ENCODE measurements around the gene TMEM250.

DNA sequence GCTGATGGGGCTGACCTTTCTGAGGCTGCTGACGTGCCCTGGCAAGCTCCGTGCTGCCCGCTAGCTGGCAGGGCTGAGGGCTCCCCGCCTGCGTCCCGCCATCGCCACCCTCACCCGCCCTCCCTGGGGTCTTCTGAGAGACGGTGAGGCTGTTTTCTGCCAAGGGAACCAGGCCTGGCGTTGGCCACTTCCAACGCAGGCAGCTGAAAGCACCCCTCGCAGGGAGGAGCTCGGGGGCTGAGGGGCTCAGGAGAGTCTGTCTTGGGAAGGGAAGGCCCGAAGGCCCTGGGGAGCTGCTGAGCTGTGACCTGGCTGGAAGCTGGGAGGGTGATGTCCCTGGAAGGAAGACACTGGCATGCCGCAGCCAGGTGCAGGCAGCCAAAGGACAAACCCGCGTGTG is 9.8 kb upstream of the TMEM250 start:
- no peak for TF ChIP-seq CEBPB (IDR thresholded peaks at IDR 0.05)
- no peak for TF ChIP-seq FOXM1 (IDR thresholded peaks at IDR 0.05; ENCODE audit: borderline replicate concordance, low read depth)
- no peak for TF ChIP-seq NFIC (IDR thresholded peaks at IDR 0.05)
- TF ChIP-seq, protein P1, sequence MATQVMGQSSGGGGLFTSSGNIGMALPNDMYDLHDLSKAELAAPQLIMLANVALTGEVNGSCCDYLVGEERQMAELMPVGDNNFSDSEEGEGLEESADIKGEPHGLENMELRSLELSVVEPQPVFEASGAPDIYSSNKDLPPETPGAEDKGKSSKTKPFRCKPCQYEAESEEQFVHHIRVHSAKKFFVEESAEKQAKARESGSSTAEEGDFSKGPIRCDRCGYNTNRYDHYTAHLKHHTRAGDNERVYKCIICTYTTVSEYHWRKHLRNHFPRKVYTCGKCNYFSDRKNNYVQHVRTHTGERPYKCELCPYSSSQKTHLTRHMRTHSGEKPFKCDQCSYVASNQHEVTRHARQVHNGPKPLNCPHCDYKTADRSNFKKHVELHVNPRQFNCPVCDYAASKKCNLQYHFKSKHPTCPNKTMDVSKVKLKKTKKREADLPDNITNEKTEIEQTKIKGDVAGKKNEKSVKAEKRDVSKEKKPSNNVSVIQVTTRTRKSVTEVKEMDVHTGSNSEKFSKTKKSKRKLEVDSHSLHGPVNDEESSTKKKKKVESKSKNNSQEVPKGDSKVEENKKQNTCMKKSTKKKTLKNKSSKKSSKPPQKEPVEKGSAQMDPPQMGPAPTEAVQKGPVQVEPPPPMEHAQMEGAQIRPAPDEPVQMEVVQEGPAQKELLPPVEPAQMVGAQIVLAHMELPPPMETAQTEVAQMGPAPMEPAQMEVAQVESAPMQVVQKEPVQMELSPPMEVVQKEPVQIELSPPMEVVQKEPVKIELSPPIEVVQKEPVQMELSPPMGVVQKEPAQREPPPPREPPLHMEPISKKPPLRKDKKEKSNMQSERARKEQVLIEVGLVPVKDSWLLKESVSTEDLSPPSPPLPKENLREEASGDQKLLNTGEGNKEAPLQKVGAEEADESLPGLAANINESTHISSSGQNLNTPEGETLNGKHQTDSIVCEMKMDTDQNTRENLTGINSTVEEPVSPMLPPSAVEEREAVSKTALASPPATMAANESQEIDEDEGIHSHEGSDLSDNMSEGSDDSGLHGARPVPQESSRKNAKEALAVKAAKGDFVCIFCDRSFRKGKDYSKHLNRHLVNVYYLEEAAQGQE (IDR thresholded peaks at IDR 0.05; ENCODE audit: low read depth), result no peak
